NT2/D1 (cell line): ENCODE measurements around the gene C5orf34.
"Not testable (repeated sequence)": the region's sequence is repeated elsewhere in the genome, so short reads cannot be mapped to it uniquely, and the experiment has no call there.

Experiments used
- DNase-seq: peaks from one replicate; pipeline ENCODE4 v3.0.0-alpha.2; 2011; ENCODE audit warnings: low read depth, low spot score
- H3K27me3 ChIP-seq: 2 replicates; pipeline ENCODE4 v1.6.0; 2011; ENCODE audit warnings: mild to moderate bottlenecking; ENCODE audit not compliant: insufficient read length, insufficient read depth
- H3K36me3 ChIP-seq: 2 replicates; pipeline ENCODE4 v1.6.1; 2011; ENCODE audit warnings: mild to moderate bottlenecking, low read length, mixed read lengths; ENCODE audit not compliant: insufficient read depth, insufficient read length
- H3K4me1 ChIP-seq: 2 replicates; pipeline ENCODE4 v1.5.1; 2011; ENCODE audit not compliant: insufficient read depth, insufficient read length
- H3K4me3 ChIP-seq: 2 replicates; pipeline ENCODE4 v1.5.1; 2011; ENCODE audit warnings: low read depth; ENCODE audit not compliant: insufficient read length
- H3K9ac ChIP-seq: 2 replicates; pipeline ENCODE4 v1.6.0; 2011; ENCODE audit warnings: low read depth; ENCODE audit not compliant: insufficient read length
- H3K9me3 ChIP-seq: 2 replicates; pipeline ENCODE4 v1.5.1; 2011; ENCODE audit warnings: mild to moderate bottlenecking, low read length; ENCODE audit not compliant: insufficient read depth
- SUZ12 ChIP-seq: IDR thresholded peaks from 2 replicates; pipeline ENCODE4 v1.6.1; 2011; ENCODE audit not compliant: insufficient read length, insufficient read depth; ENCODE audit errors: extremely low read depth
- YY1 ChIP-seq: IDR thresholded peaks from 2 replicates; pipeline ENCODE4 v1.6.1; 2011; ENCODE audit not compliant: insufficient read length, insufficient read depth
- ZNF274 ChIP-seq: IDR thresholded peaks from 2 replicates; pipeline ENCODE4 v1.6.1; 2011; ENCODE audit warnings: mild to moderate bottlenecking, low read depth, low read length

C5orf34 gene

DNA sequence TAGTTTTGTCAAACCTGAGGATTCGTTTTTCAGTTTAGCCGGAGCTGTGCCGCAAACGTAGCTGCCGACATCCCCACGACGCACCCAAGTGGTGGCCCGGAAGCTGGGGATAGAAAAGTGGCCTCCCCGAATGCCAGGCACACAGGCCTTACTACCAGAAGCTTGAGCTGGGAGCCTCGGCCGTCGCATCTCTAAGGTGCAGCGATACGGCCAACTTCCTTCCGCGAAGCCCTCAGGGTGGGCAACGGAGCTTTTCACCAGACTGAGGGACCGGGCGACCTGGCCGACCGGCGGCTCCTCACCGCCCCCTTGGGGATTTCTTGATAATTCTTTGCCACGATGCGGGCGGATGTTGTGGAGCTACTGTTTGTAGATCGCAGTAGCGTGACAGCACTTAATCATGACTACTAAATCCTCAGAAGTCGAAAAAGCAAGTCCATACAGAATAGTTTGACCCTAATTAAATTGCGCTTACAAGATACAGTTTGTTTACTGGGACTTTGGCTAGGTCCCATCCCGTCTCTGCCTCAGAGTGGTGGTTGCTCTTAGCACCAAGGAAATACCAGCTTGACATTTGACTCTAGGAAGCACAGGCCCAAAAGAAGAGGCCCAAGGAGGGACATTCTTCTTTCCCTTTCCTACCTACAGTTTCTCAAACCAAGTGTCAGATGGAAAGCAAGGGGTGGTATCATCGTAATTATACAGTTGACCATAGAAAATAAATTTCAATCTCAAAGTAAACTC, 30.7 kb downstream of the C5orf34 start:
- Histone ChIP-seq H3K36me3 (peaks cover 2% of the 10 kb centered on the region), H3K9ac (peak overlapping the region; percentile 96), H3K9me3 (no peaks in the 10 kb centered on the region), H3K4me1 (no peaks in the 10 kb centered on the region), H3K4me3 (peak overlapping the region; percentile 80), H3K27me3 (no peaks in the 10 kb centered on the region)
- TF ChIP-seq ZNF274 = no peak
- no peak for TF ChIP-seq SUZ12
- TF ChIP-seq YY1 = no peak
- peak; percentile 57 for DNase-seq

GRCh38 chr5:43483298-43484105, 31.4 kb downstream of the C5orf34 start, which contains the start of gene TMEM267:
Gene TMEM267, minus strand, starts transcription at chr5:43483865. Its CDS starts 29,896 bp downstream, at chr5:43453969.
- H3K9ac ChIP-seq = peak within 1 kb of the TSS; percentile 96

GRCh38 chr5:43482490-43483297, 32.3 kb downstream of the C5orf34 start:
- peak overlapping the region; percentile 96 for H3K9ac ChIP-seq
- peak overlapping the region; percentile 80 for H3K4me3 ChIP-seq
- peaks cover under 1% of the 10 kb centered on the region for H3K36me3 ChIP-seq
- no peak for DNase-seq
- H3K27me3 ChIP-seq = no peaks in the 10 kb centered on the region
- no peaks in the 10 kb centered on the region for H3K4me1 ChIP-seq
- no peaks in the 10 kb centered on the region for H3K9me3 ChIP-seq
- no peak for TF ChIP-seq SUZ12
- TF ChIP-seq YY1 = no peak
- no peak for TF ChIP-seq ZNF274

More at GRCh38 chr5:43483298-43484105, 31.4 kb downstream of the C5orf34 start, which contains the start of gene TMEM267:
- TF ChIP-seq YY1 (no peak), ZNF274 (no peak), SUZ12 (no peak)
- no peaks in the 10 kb centered on the region for H3K9me3 ChIP-seq
- H3K27me3 ChIP-seq = no peaks in the 10 kb centered on the region
- H3K4me1 ChIP-seq = no peaks in the 10 kb centered on the region
- DNase-seq = peak; percentile 72
- peaks cover 2% of the 10 kb centered on the region for H3K36me3 ChIP-seq
- H3K4me3 ChIP-seq = peak within 1 kb of the TSS; percentile 80

DNA sequence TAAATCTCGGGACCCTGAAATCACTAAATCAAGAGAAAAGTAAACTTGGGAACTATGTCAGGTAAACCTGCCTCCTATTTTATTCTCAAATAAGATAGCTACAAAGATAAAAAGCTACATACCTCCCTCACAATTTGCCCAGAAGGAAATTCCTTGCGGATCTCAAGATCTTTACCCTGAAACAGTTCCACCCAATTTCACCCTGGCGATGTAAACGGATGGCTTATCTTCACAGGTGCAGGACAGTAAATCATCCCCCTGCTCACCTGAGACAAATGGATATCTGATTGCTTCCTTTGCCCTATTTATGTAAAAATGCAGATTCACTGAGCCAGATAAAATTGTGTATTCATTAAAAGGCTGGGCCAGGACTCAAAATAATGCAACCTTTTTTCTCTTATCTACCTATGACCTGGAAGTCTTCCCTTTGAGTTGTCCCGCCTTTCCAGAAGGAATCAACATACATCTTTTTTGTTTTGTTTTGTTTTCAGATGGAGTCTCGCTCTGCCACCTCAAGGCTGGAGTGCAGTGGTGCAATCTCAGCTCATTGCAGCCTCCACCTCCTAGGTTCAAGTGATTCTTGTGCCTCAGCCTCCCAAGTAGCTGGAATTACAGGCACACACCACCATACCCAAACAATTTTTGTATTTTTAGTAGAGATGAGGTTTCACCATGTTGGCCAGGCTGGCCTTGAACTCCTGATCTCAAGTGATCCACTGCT, 45.1 kb downstream of the C5orf34 start:
- no peak overlapping the region for H3K4me3 ChIP-seq
- no peaks in the 10 kb centered on the region for H3K27me3 ChIP-seq
- DNase-seq = no peak
- no peaks in the 10 kb centered on the region for H3K4me1 ChIP-seq
- no peaks in the 10 kb centered on the region for H3K36me3 ChIP-seq
- TF ChIP-seq ZNF274 (no peak), SUZ12 (no peak)
- H3K9ac ChIP-seq = no peak overlapping the region
- 0 out of 2 replicates have a peak, but pooled peaks cover 10% of the 10 kb centered on the region for H3K9me3 ChIP-seq

- no peak for TF ChIP-seq YY1
- no peak for TF ChIP-seq SUZ12
- TF ChIP-seq ZNF274 = no peak
- no peak for DNase-seq
These were observed 47.8 kb downstream of the C5orf34 start for GRCh38 chr5:43467100-43467499.

GRCh38 chr5:43465455-43465854, 49.5 kb downstream of the C5orf34 start:
- H3K4me1 ChIP-seq, H3K4me3 ChIP-seq, H3K36me3 ChIP-seq, H3K27me3 ChIP-seq, H3K9ac ChIP-seq, H3K9me3 ChIP-seq, DNase-seq: not testable (repeated sequence)

More at GRCh38 chr5:43467100-43467499, 47.8 kb downstream of the C5orf34 start:
- Histone ChIP-seq H3K4me1 (no peaks in the 10 kb centered on the region), H3K36me3 (no peaks in the 10 kb centered on the region), H3K9me3 (0 out of 2 replicates have a peak, but pooled peaks cover 9% of the 10 kb centered on the region), H3K4me3 (no peak overlapping the region), H3K27me3 (no peaks in the 10 kb centered on the region), H3K9ac (no peak overlapping the region)
